Ammon's horn (tissue), 1 donor: ENCODE results near the gene STAMBP.
"Not testable (repeated sequence)": the region's sequence is repeated elsewhere in the genome, so short reads cannot be mapped to it uniquely, and the experiment has no call there.

Experiments used
- DNase-seq: peaks from one replicate; pipeline ENCODE4 v3.0.0-alpha.2; 2016; ENCODE audit warnings: low spot score

The STAMBP gene

GRCh38 chr2:73828818-73829570, at the start of gene STAMBP:
Gene STAMBP, plus strand, starts transcription at chr2:73828961. Its CDS starts 1,896 bp downstream, at chr2:73830857.
- peak; percentile 98 for DNase-seq

GRCh38 chr2:73779467-73780236, 49.1 kb upstream of the STAMBP start, which contains the start of gene DUSP11:
Gene DUSP11, minus strand, starts transcription at chr2:73780103. Its CDS starts 129 bp downstream, at chr2:73779974.
- DNase-seq: peak; percentile 97

GRCh38 chr2:73780237-73780582, 48.6 kb upstream of the STAMBP start:
- no peak for DNase-seq

GRCh38 chr2:73783402-73783801, 45.4 kb upstream of the STAMBP start:
- not testable (repeated sequence) for DNase-seq

GRCh38 chr2:73783883-73784282, 44.9 kb upstream of the STAMBP start, which contains the start of gene C2orf78:
Gene C2orf78, plus strand, starts transcription at chr2:73784183. Its CDS starts 127 bp downstream, at chr2:73784310.
- DNase-seq: not testable (repeated sequence)

- no peak for DNase-seq
Measured at GRCh38 chr2:73811878-73812277, 16.9 kb upstream of the STAMBP start.

GRCh38 chr2:73812635-73813034, 16.1 kb upstream of the STAMBP start:
- no peak for DNase-seq

GRCh38 chr2:73818296-73818695, 10.5 kb upstream of the STAMBP start:
- DNase-seq: no peak

GRCh38 chr2:73821227-73821626, 7.5 kb upstream of the STAMBP start:
- DNase-seq: no peak

GRCh38 chr2:73821669-73822068, 7.1 kb upstream of the STAMBP start:
- no peak for DNase-seq

- no peak for DNase-seq
Measured at GRCh38 chr2:73822276-73822675, 6.5 kb upstream of the STAMBP start.

GRCh38 chr2:73822991-73823390, 5.8 kb upstream of the STAMBP start:
- no peak for DNase-seq

- DNase-seq: no peak
Measured at GRCh38 chr2:73823416-73823815, 5.3 kb upstream of the STAMBP start.

- peak; percentile 88 for DNase-seq
Measured at GRCh38 chr2:73823916-73824523, 4.7 kb upstream of the STAMBP start.

- no peak for DNase-seq
Measured at GRCh38 chr2:73825408-73825807, 3.4 kb upstream of the STAMBP start.

- DNase-seq: no peak
Measured at GRCh38 chr2:73827018-73827417, 1.7 kb upstream of the STAMBP start.

GRCh38 chr2:73827660-73828388, 937 bp upstream of the STAMBP start:
- no peak for DNase-seq

GRCh38 chr2:73828389-73828817, 358 bp upstream of the STAMBP start:
- no peak for DNase-seq

- DNase-seq: peak; percentile 61
Measured at GRCh38 chr2:73830871-73831401, 2.2 kb downstream of the STAMBP start.

GRCh38 chr2:73832930-73833329, 4.2 kb downstream of the STAMBP start:
- no peak for DNase-seq

GRCh38 chr2:73836141-73836943, 7.6 kb downstream of the STAMBP start:
- DNase-seq: no peak
